Caco-2 (cell line): ENCODE results near the gene NLGN3. TPM values are rescaled to one million over a fixed set of nuclear protein-coding genes. Genes with fewer than 3 reads are reported as not detected.

Source experiments
- Bru-seq: library from RNA; stranded (reverse); fragments of 400-500 nt; gene quantifications from one replicate; lab custom pipeline; 2021; lab: Mats Ljungman, UMichigan
- BruChase-seq, 2 experiments: library from RNA; stranded (reverse); fragments of 400-500 nt; gene quantifications; one replicate each; lab custom pipeline; 2021; lab: Mats Ljungman, UMichigan
- BruUV-seq: library from RNA; stranded (reverse); fragments of 400-500 nt; replicated peaks from 2 replicates; lab custom pipeline; 2021; lab: Mats Ljungman, UMichigan
- CTCF ChIA-PET: fragments of 300-600 bp; sonication (Branson Sonifier 250); formaldehyde crosslinking; loops from one replicate; lab custom pipeline; 2022; ENCODE audit warnings: antibody characterized with exemption; lab: Charles Lee
- POLR2A ChIA-PET: fragments of 300-600 bp; sonication (Branson Sonifier 250); formaldehyde crosslinking; loops from one replicate; lab custom pipeline; 2022; ENCODE audit warnings: antibody characterized with exemption; lab: Charles Lee
- DNase-seq, 2 experiments: peaks; one replicate each; pipeline versions ENCODE4 v3.0.0 to v3.0.0-alpha.2; 2020 to 2022
- H3K27me3 ChIP-seq: replicated peaks from 2 replicates; pipeline ENCODE4 v1.6.0; 2011; ENCODE audit warnings: low read length; ENCODE audit not compliant: control insufficient read depth, insufficient read depth
- H3K36me3 ChIP-seq: 2 replicates; pipeline ENCODE4 v1.5.1; 2011; ENCODE audit warnings: low read length; ENCODE audit not compliant: control insufficient read depth, insufficient read depth
- H3K4me1 ChIP-seq: fragments of 250-450 bp; sonication (Bioruptor Pico); 2 replicates; pipeline ENCODE4 v1.5.1; 2020; ENCODE audit warnings: mild to moderate bottlenecking
- H3K4me3 ChIP-seq: 2 replicates; pipeline ENCODE4 v1.5.1; 2011; ENCODE audit warnings: low read depth, mild to moderate bottlenecking, control low read depth, low read length
- H3K9me3 ChIP-seq: fragments of 250-450 bp; sonication (Bioruptor Pico); 2 replicates; pipeline ENCODE4 v1.5.1; 2020; ENCODE audit warnings: mild to moderate bottlenecking, moderate library complexity
- H3K27ac Mint-ChIP-seq: one replicate; pipeline ENCODE4 v1.8.0; 2022; ENCODE audit warnings: mixed read lengths; ENCODE audit not compliant: unreplicated experiment
- H3K27me3 Mint-ChIP-seq: one replicate; pipeline ENCODE4 v1.8.0; 2022; ENCODE audit warnings: mixed read lengths; ENCODE audit not compliant: insufficient read depth, unreplicated experiment
- H3K36me3 Mint-ChIP-seq: one replicate; pipeline ENCODE4 v1.8.0; 2022; ENCODE audit warnings: mild to moderate bottlenecking, mixed read lengths; ENCODE audit not compliant: insufficient read depth, unreplicated experiment
- H3K4me1 Mint-ChIP-seq: one replicate; pipeline ENCODE4 v1.8.0; 2022; ENCODE audit warnings: low read depth, mixed read lengths; ENCODE audit not compliant: unreplicated experiment
- H3K4me3 Mint-ChIP-seq: one replicate; pipeline ENCODE4 v1.8.0; 2022; ENCODE audit warnings: mild to moderate bottlenecking, moderate library complexity, mixed read lengths; ENCODE audit not compliant: unreplicated experiment
- H3K9me3 Mint-ChIP-seq: one replicate; pipeline ENCODE4 v1.8.0; 2022; ENCODE audit warnings: mixed read lengths; ENCODE audit not compliant: unreplicated experiment
- intact Hi-C: fragments of 100-400 bp; cut with micrococcal nuclease; formaldehyde crosslinking; loops from one replicate; pipeline ENCODE4 v1.10.0; 2022; ENCODE audit not compliant: unreplicated experiment
- long read RNA-seq: library from polyadenylated mRNA; stranded (forward); transcript quantifications from one replicate; pipeline ENCODE4 v2.0.0, GENCODE V29; 2022
- total RNA-seq: library from RNA; stranded (reverse); gene quantifications from 2 replicates; pipeline ENCODE4 v1.2.3, GENCODE V29; 2022
- TF ChIP-seq, protein P1 (sequence below), 2 experiments: fragments of 200-600 bp in 1 of 2; IDR thresholded peaks; 1 replicate in 1 of 2; 2 replicates in 1 of 2; pipeline versions ENCODE4 v1.5.1 to v1.8.0; 2011 to 2022; ENCODE audit warnings: antibody characterized with exemption in 1 of 2, control low read depth in 1 of 2, inconsistent platforms in 1 of 2, low read depth in 1 of 2, low read length in 1 of 2, mild to moderate bottlenecking in 1 of 2, moderate library complexity in 1 of 2; ENCODE audit not compliant: insufficient read depth in 1 of 2, severe bottlenecking in 1 of 2, unreplicated experiment in 1 of 2

Gene NLGN3
- total RNA-seq (0.61 and 0.67 TPM in 2 replicates), Bru-seq, nascent RNA (percentile 27 among the genes with signal in this experiment), BruChase-seq, experiment 1, labeled RNA remaining after a 2-hour chase (percentile 40 among the genes with signal in this experiment), BruChase-seq, experiment 2, labeled RNA remaining after a 6-hour chase (percentile 40 among the genes with signal in this experiment)
- long read RNA-seq, partial matches to known transcripts = 1 of 1 reads
- long read RNA-seq, other reads (novel, unspliced or antisense) = 0 of 1 reads

DNA sequence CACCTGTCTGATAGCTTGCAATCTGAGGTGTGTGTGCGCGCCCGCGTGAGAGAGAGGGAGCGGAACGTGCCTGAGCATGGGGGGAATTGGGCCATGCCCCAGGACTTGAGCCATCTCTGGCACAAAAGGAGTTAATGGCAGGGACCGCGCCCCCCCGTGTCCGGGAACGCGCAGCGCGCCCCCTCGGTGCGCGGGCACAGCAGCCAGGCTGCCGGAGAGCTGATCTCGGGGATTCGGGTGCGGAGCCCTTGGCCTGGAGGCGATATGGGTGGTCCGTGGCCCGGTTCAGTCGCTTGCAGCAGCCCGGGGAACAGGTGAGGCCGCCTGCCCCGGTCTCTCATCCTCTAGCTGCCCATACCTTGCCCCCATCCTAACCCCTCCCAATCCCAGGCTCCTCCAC lies at the start of gene NLGN3:
NLGN3 (plus strand) TSS at position 191 of the 400 bp plus-strand sequence. CDS start 2,909 bp downstream, outside the sequence.
- Histone ChIP-seq H3K4me3 (no peak within 1 kb of the TSS; the same call in 1 of the 2 replicates), H3K4me1 (no peaks in the 10 kb centered on the region), H3K27me3 (no peaks in the 10 kb centered on the region), H3K36me3 (no peaks in the 10 kb centered on the region; the same call in 1 of the 2 replicates), H3K9me3 (no peaks in the 10 kb centered on the region)
- Mint-ChIP-seq H3K27ac (no peak within 1 kb of the TSS), H3K36me3 (peaks cover 19% of the 10 kb centered on the region), H3K9me3 (no peaks in the 10 kb centered on the region), H3K27me3 (no peaks in the 10 kb centered on the region), H3K4me3 (peak within 1 kb of the TSS; percentile 63), H3K4me1 (no peaks in the 10 kb centered on the region)
- CTCF ChIA-PET = no interaction called here
- BruUV-seq = no TSS peak
- no peak for DNase-seq
- POLR2A ChIA-PET = no interaction called here
- intact Hi-C loops = no loop called here
- TF ChIP-seq, protein P1, sequence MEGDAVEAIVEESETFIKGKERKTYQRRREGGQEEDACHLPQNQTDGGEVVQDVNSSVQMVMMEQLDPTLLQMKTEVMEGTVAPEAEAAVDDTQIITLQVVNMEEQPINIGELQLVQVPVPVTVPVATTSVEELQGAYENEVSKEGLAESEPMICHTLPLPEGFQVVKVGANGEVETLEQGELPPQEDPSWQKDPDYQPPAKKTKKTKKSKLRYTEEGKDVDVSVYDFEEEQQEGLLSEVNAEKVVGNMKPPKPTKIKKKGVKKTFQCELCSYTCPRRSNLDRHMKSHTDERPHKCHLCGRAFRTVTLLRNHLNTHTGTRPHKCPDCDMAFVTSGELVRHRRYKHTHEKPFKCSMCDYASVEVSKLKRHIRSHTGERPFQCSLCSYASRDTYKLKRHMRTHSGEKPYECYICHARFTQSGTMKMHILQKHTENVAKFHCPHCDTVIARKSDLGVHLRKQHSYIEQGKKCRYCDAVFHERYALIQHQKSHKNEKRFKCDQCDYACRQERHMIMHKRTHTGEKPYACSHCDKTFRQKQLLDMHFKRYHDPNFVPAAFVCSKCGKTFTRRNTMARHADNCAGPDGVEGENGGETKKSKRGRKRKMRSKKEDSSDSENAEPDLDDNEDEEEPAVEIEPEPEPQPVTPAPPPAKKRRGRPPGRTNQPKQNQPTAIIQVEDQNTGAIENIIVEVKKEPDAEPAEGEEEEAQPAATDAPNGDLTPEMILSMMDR (IDR thresholded peaks at IDR 0.05; ENCODE audit: insufficient read depth in 1 of 2, low read depth in 1 of 2, low read length in 1 of 2, severe bottlenecking in 1 of 2, unreplicated experiment in 1 of 2) = no peak

DNA sequence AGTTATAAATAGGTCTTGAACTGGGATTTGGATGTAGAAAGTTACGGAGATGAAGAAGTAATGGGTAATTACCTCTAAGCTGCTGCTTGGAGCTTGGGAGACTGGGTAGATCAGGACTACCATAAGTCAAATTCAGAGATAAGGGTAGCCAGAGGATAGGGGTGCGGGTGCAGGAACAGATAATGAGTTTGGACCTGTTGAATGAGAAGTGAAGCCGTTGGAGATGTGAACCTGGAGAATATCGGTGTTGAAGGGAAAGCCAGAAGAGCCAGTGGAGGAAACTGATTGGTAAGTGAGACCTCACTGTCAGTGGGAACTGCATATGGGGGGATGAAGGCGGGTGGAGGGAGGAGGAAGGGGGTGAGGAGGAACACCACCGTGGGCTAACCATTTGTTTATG lies 49.6 kb upstream of the NLGN3 start:
- TF ChIP-seq, protein P1 (IDR thresholded peaks at IDR 0.05; ENCODE audit: insufficient read depth in 1 of 2, low read depth in 1 of 2, low read length in 1 of 2, severe bottlenecking in 1 of 2, unreplicated experiment in 1 of 2) = no peak
- intact Hi-C loops = loop anchor here (10.0 kb wide), 1 partner anchor 100 kb away; no protein-coding TSS in a partner anchor

DNA sequence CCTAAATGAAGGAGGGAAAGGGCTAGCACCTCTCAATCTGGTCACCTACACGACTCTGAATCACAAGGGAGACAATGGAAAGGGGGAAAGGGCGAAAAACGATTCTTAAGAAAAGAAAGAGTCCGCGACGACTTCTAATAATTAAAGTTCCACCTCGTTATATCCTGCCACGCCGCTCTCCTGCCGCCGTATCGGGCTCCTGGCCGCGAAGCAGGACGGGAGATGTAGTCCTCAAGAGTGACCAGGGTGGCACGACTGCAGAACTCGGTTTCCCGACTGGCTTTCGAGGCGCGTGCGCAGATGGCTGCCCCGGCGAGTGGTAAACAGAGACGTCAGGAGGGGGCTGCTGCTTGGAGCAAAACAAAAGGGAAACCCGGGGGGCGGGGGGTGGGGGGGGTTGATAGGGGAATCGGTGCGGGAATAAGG lies 49.1 kb upstream of the NLGN3 start, which contains the start of gene FOXO4:
FOXO4 (plus strand) TSS at position 297 of the 426 bp plus-strand sequence. CDS start 678 bp downstream, outside the sequence.
- Mint-ChIP-seq H3K27me3 (no peaks in the 10 kb centered on the region), H3K4me1 (no peaks in the 10 kb centered on the region), H3K4me3 (peak within 1 kb of the TSS; percentile 91), H3K9me3 (no peaks in the 10 kb centered on the region), H3K27ac (peak within 1 kb of the TSS; percentile 57), H3K36me3 (no peaks in the 10 kb centered on the region)
- ChIA-PET POLR2A (no interaction called here), CTCF (interaction anchor here (0.9 kb wide), 1 partner anchor 28 kb away, joined by 3 read pairs; the partner anchor contains the start of gene SNX12)
- intact Hi-C loops = loop anchor here (10.0 kb wide), 1 partner anchor 101 kb away; no protein-coding TSS in a partner anchor
- Histone ChIP-seq H3K4me1 (no peaks in the 10 kb centered on the region), H3K9me3 (no peaks in the 10 kb centered on the region), H3K27me3 (no peaks in the 10 kb centered on the region), H3K36me3 (no peaks in the 10 kb centered on the region), H3K4me3 (peak within 1 kb of the TSS; percentile 66)
- BruUV-seq = no TSS peak
- peak; percentile 87 to 88 for DNase-seq
- TF ChIP-seq, protein P1 (IDR thresholded peaks at IDR 0.05; ENCODE audit: insufficient read depth in 1 of 2, low read depth in 1 of 2, low read length in 1 of 2, severe bottlenecking in 1 of 2, unreplicated experiment in 1 of 2) = no peak

More for the DNA sequence above, 49.6 kb upstream of the NLGN3 start:
- Histone ChIP-seq H3K36me3 (no peaks in the 10 kb centered on the region), H3K4me1 (no peaks in the 10 kb centered on the region), H3K4me3 (peak overlapping the region; percentile 66), H3K27me3 (no peaks in the 10 kb centered on the region), H3K9me3 (no peaks in the 10 kb centered on the region)
- H3K9me3 Mint-ChIP-seq = no peaks in the 10 kb centered on the region
- no peaks in the 10 kb centered on the region for H3K4me1 Mint-ChIP-seq
- peak overlapping the region; percentile 91 for H3K4me3 Mint-ChIP-seq
- peak overlapping the region; percentile 57 for H3K27ac Mint-ChIP-seq
- ChIA-PET CTCF (no interaction called here), POLR2A (no interaction called here)
- TSS peak; percentile 83 for BruUV-seq
- no peak for DNase-seq
- no peaks in the 10 kb centered on the region for H3K36me3 Mint-ChIP-seq
- H3K27me3 Mint-ChIP-seq = no peaks in the 10 kb centered on the region
